Spleen (tissue), 11 donors: Measurements from ENCODE around the gene ITSN1. TPM values are rescaled to one million over a fixed set of nuclear protein-coding genes. Genes with fewer than 3 reads are reported as not detected.

Source experiments
- DNase-seq: peaks from one replicate; pipeline ENCODE4 v3.0.0-alpha.2; 2020
- H3K27ac ChIP-seq, 8 donors: fragments of 200-600 bp; sonication (generic) in 7 of 8; 1 replicate in 4 of 8; 2 replicates in 4 of 8; pipeline versions ENCODE4 v1.5.0 to v1.8.0; 2016 to 2021; ENCODE audit warnings: inconsistent platforms in 4 of 8, mild to moderate bottlenecking in 4 of 8, moderate library complexity in 1 of 8
- H3K27me3 ChIP-seq, 7 donors: fragments of 200-600 bp; sonication (generic) in 6 of 7; replicated peaks in 1 of 7; 1 replicate in 4 of 7; 2 replicates in 3 of 7; pipeline versions ENCODE4 v1.5.0 to v1.8.0; 2016 to 2021; ENCODE audit warnings: inconsistent platforms in 3 of 7, mild to moderate bottlenecking in 1 of 7
- H3K36me3 ChIP-seq, 6 donors: fragments of 200-600 bp; sonication (generic) in 5 of 6; 1 replicate in 4 of 6; 2 replicates in 2 of 6; pipeline versions ENCODE4 v1.5.0 to v1.8.0; 2016 to 2021; ENCODE audit warnings: inconsistent platforms in 2 of 6
- H3K4me1 ChIP-seq, 6 donors: fragments of 200-600 bp; sonication (generic) in 5 of 6; 1 replicate in 3 of 6; 2 replicates in 3 of 6; pipeline versions ENCODE4 v1.5.0 to v1.8.0; 2016 to 2021; ENCODE audit warnings: inconsistent platforms in 3 of 6
- H3K4me3 ChIP-seq, 8 donors: fragments of 200-600 bp; sonication (generic) in 7 of 8; 1 replicate in 4 of 8; 2 replicates in 4 of 8; pipeline versions ENCODE4 v1.5.0 to v1.8.0; 2016 to 2021; ENCODE audit warnings: inconsistent platforms in 4 of 8, mild to moderate bottlenecking in 4 of 8, moderate library complexity in 2 of 8
- H3K9me3 ChIP-seq, 8 donors: fragments of 200-600 bp; sonication (generic) in 7 of 8; 1 replicate in 4 of 8; 2 replicates in 4 of 8; pipeline versions ENCODE4 v1.5.0 to v1.8.0; 2016 to 2021; ENCODE audit warnings: inconsistent platforms in 4 of 8
- POLR2A ChIP-seq, 3 donors: fragments of 450-650 bp; IDR thresholded peaks; one replicate each; pipeline ENCODE4 v1.5.1; 2017; ENCODE audit warnings: antibody characterized with exemption in 3 of 3, mild to moderate bottlenecking in 1 of 3
- POLR2AphosphoS5 ChIP-seq, 3 donors: sonication (generic); formaldehyde crosslinking; IDR thresholded peaks; one replicate each; pipeline ENCODE4 v1.5.1; 2017; ENCODE audit warnings: antibody characterized with exemption in 3 of 3
- WGBS, 5 donors: extraction: QIAGEN DNeasy Blood & Tissue Kit in 3 of 5; methylation state at CpG; one replicate each; pipeline versions ENCODE4 v1.1.5 to v1.1.7; 2013 to 2018; 5-methylcytosine and 5-hydroxymethylcytosine counted together
- intact Hi-C: fragments of 100-400 bp; cut with DNase I; formaldehyde crosslinking; loops from one replicate; pipeline ENCODE4 v1.15.0; 2023; ENCODE audit warnings: low total_unique reads
- polyA plus RNA-seq, 3 donors: library from polyadenylated mRNA; stranded (reverse); fragments of 200-250 nt; gene quantifications; one replicate each; pipeline ENCODE4 v1.2.1, GENCODE V29; 2013
- total RNA-seq, 7 donors: library from RNA; depleted of rRNA in 3 of 7; stranded (reverse); fragments of >200 nt in 3 of 7; fragmentation: NEBNext Ultra II Directional in 4 of 7; extraction: Animal tissue kit (Norgen Biotek cat#: 25700) in 4 of 7; gene quantifications; one replicate each; pipeline versions ENCODE4 v1.1.0 to v1.2.1, GENCODE V29; 2016 to 2021
- TF ChIP-seq, protein P1 (sequence below), 11 experiments: fragments of 200-600 bp in 7 of 11; fragments of 450-650 bp in 4 of 11; sonication (generic) in 4 of 11; IDR thresholded peaks in 8 of 11; conservative IDR thresholded peaks in 3 of 11; 1 replicate in 7 of 11; 2 replicates in 4 of 11; pipeline versions ENCODE4 v1.4.0 to v1.8.0; 2016 to 2021; ENCODE audit warnings: antibody characterized with exemption in 11 of 11, inconsistent platforms in 4 of 11, mild to moderate bottlenecking in 1 of 11
- donor health status: healthy with polysubstance abuse.
- donor health status: DM: no; HTN: no; CAD: no; lungs with moderate emphysema.
- donor health status: DM: no; HTN: no; CAD: no.
- donor health status: Bipolar disorder and iron deficiency.
- donor health status: healthy.
- donor health status: DM: no; HTN: no; CAD: no.
- donor health status: DM: yes; HTN: yes; CAD: no.

Gene ITSN1
- total and polyA plus RNA-seq, 10 donors = 4.1 to 89.0 (median 42.6) TPM

GRCh38 chr21:33821503-33822322 is 179.4 kb downstream of the ITSN1 start:
- no peak overlapping the region for H3K4me3 ChIP-seq
- H3K27ac ChIP-seq = no peak overlapping the region
- no peaks in the 10 kb centered on the region for H3K27me3 ChIP-seq
- WGBS, 5 donors = 83 to 92% (median 86%) methylated on average over 7 of the region's 7 CpGs
- intact Hi-C loops = no loop called here
- H3K36me3 ChIP-seq = peaks cover 0 to 77% (median under 1%) of the 10 kb centered on the region in 6 donors
- H3K9me3 ChIP-seq = no peaks in the 10 kb centered on the region
- TF ChIP-seq POLR2A (IDR thresholded peaks at IDR 0.05) (no peak), POLR2AphosphoS5 (IDR thresholded peaks at IDR 0.05) (no peak)
- TF ChIP-seq, protein P1, sequence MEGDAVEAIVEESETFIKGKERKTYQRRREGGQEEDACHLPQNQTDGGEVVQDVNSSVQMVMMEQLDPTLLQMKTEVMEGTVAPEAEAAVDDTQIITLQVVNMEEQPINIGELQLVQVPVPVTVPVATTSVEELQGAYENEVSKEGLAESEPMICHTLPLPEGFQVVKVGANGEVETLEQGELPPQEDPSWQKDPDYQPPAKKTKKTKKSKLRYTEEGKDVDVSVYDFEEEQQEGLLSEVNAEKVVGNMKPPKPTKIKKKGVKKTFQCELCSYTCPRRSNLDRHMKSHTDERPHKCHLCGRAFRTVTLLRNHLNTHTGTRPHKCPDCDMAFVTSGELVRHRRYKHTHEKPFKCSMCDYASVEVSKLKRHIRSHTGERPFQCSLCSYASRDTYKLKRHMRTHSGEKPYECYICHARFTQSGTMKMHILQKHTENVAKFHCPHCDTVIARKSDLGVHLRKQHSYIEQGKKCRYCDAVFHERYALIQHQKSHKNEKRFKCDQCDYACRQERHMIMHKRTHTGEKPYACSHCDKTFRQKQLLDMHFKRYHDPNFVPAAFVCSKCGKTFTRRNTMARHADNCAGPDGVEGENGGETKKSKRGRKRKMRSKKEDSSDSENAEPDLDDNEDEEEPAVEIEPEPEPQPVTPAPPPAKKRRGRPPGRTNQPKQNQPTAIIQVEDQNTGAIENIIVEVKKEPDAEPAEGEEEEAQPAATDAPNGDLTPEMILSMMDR (IDR thresholded peaks at IDR 0.05 in 8 of 11, conservative IDR thresholded peaks at IDR 0.05 in 3 of 11) = no peak
- H3K4me1 ChIP-seq = no peaks in the 10 kb centered on the region
- DNase-seq = no peak

GRCh38 chr21:33824156-33824941 is 182.0 kb downstream of the ITSN1 start:
- intact Hi-C loops = no loop called here
- no peak for DNase-seq
- no peak for TF ChIP-seq POLR2AphosphoS5 (IDR thresholded peaks at IDR 0.05)
- TF ChIP-seq, protein P1 (IDR thresholded peaks at IDR 0.05 in 8 of 11, conservative IDR thresholded peaks at IDR 0.05 in 3 of 11) = no peak
- TF ChIP-seq POLR2A (IDR thresholded peaks at IDR 0.05) = no peak
- H3K36me3 ChIP-seq = peaks cover 0 to 74% (median 0%) of the 10 kb centered on the region in 6 donors
- peaks cover 0 to 5% (median 0%) of the 10 kb centered on the region in 8 donors for H3K9me3 ChIP-seq
- no peak overlapping the region for H3K4me3 ChIP-seq
- H3K27me3 ChIP-seq = no peaks in the 10 kb centered on the region
- H3K27ac ChIP-seq = no peak overlapping the region
- 89 to 98% (median 96%) methylated on average over 11 of the region's 11 CpGs for WGBS, 5 donors
- no peaks in the 10 kb centered on the region for H3K4me1 ChIP-seq

DNA sequence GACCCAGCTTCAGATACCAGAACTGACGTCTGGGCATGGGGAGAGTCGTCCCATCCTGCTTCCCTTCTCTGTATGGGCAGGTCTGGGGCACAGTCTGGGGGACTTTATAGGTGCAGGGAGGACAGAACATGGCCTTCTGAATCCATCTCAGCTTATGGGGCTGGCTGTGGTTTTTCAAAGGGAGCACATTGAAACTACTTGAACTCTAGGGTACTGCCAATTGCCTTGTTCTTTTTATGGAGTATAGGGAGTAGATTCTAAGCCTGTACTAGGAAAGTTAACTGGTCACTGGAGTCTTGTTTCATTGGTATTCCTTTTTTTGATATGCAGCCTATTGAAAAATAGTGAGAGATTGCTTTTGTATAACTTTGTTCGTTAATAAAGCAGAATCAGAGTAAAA is 183.1 kb downstream of the ITSN1 start:
- WGBS, 5 donors = 79 to 86% (median 84%) methylated on average over 3 of the region's 3 CpGs
- H3K27ac ChIP-seq = no peak overlapping the region
- peaks cover 0 to 5% (median 0%) of the 10 kb centered on the region in 8 donors for H3K9me3 ChIP-seq
- no peak overlapping the region for H3K4me3 ChIP-seq
- intact Hi-C loops = no loop called here
- no peaks in the 10 kb centered on the region for H3K4me1 ChIP-seq
- no peaks in the 10 kb centered on the region for H3K27me3 ChIP-seq
- peaks cover 0 to 74% (median 3%) of the 10 kb centered on the region in 6 donors for H3K36me3 ChIP-seq
- no peak for DNase-seq
- TF ChIP-seq POLR2AphosphoS5 (IDR thresholded peaks at IDR 0.05) (no peak), POLR2A (IDR thresholded peaks at IDR 0.05) (no peak)
- TF ChIP-seq, protein P1 (IDR thresholded peaks at IDR 0.05 in 8 of 11, conservative IDR thresholded peaks at IDR 0.05 in 3 of 11) = no peak

- H3K4me1 ChIP-seq = no peaks in the 10 kb centered on the region
- peaks cover 0 to 74% (median 3%) of the 10 kb centered on the region in 6 donors for H3K36me3 ChIP-seq
- WGBS, 5 donors = 78 to 93% (median 84%) methylated on average over 2 of the region's 2 CpGs
- intact Hi-C loops = no loop called here
- TF ChIP-seq, protein P1 (IDR thresholded peaks at IDR 0.05 in 8 of 11, conservative IDR thresholded peaks at IDR 0.05 in 3 of 11) = no peak
- no peak for TF ChIP-seq POLR2AphosphoS5 (IDR thresholded peaks at IDR 0.05)
- TF ChIP-seq POLR2A (IDR thresholded peaks at IDR 0.05) = no peak
- no peak overlapping the region for H3K27ac ChIP-seq
- H3K4me3 ChIP-seq = no peak overlapping the region
- peaks cover 0 to 5% (median 0%) of the 10 kb centered on the region in 8 donors for H3K9me3 ChIP-seq
- H3K27me3 ChIP-seq = no peaks in the 10 kb centered on the region
- DNase-seq = no peak
These were observed 183.6 kb downstream of the ITSN1 start for GRCh38 chr21:33825915-33826314.
